ENCODE measurements around the gene UGT1A8. TPM values are rescaled to one million over a fixed set of nuclear protein-coding genes. Genes with fewer than 3 reads are reported as not detected.
"Not testable (repeated sequence)": the region's sequence is repeated elsewhere in the genome, so short reads cannot be mapped to it uniquely, and the experiment has no call there.

The UGT1A8 gene
- total RNA-seq: under 0.01 TPM in 2 replicates

DNA sequence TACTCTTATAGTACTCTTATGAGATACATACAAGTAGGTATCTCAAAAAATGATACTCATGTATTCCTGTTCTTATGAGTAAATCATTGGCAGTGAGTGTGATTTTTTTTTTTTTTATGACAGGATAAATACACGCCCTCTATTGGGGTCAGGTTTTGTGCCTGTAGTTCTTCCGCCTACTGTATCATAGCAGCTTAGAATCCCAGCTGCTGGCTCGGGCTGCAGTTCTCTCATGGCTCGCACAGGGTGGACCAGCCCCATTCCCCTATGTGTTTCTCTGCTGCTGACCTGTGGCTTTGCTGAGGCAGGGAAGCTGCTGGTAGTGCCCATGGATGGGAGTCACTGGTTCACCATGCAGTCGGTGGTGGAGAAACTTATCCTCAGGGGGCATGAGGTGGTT, at the start of gene UGT1A8:
Gene UGT1A8, plus strand, starts transcription at position 158 of the 400 bp plus-strand sequence. Its CDS starts 75 bp downstream, at position 233.
- FAIRE-seq: peak; percentile 47
- H3K4me3 ChIP-seq (ENCODE audit: low read depth, low read length); DNase-seq (ENCODE audit: low read depth): not testable (repeated sequence)

GRCh38 chr2:233571001-233571400, 46.4 kb upstream of the UGT1A8 start:
- Histone ChIP-seq H3K27me3 (ENCODE audit: control insufficient read depth, insufficient read depth, low read length) (no peaks in the 10 kb centered on the region), H3K4me3 (ENCODE audit: low read depth, low read length) (no peak overlapping the region), H3K36me3 (ENCODE audit: control insufficient read depth, insufficient read depth, low read length) (no peaks in the 10 kb centered on the region)
- FAIRE-seq (no peak), DNase-seq (ENCODE audit: low read depth) (no peak)
- TF ChIP-seq CTCF (IDR thresholded peaks at IDR 0.05; ENCODE audit: insufficient read depth, low read length, severe bottlenecking): no peak

More for the DNA sequence above, at the start of gene UGT1A8:
- H3K36me3 ChIP-seq (ENCODE audit: control insufficient read depth, insufficient read depth, low read length); H3K27me3 ChIP-seq (ENCODE audit: control insufficient read depth, insufficient read depth, low read length): not testable (repeated sequence)

GRCh38 chr2:233571462-233571861, 46.0 kb upstream of the UGT1A8 start:
- Histone ChIP-seq H3K4me3 (ENCODE audit: low read depth, low read length) (no peak overlapping the region), H3K36me3 (ENCODE audit: control insufficient read depth, insufficient read depth, low read length) (no peaks in the 10 kb centered on the region), H3K27me3 (ENCODE audit: control insufficient read depth, insufficient read depth, low read length) (no peaks in the 10 kb centered on the region)
- FAIRE-seq (no peak), DNase-seq (ENCODE audit: low read depth) (no peak)
- no peak for TF ChIP-seq CTCF (IDR thresholded peaks at IDR 0.05; ENCODE audit: insufficient read depth, low read length, severe bottlenecking)

- Histone ChIP-seq H3K36me3 (ENCODE audit: control insufficient read depth, insufficient read depth, low read length) (no peaks in the 10 kb centered on the region), H3K4me3 (ENCODE audit: low read depth, low read length) (no peak overlapping the region), H3K27me3 (ENCODE audit: control insufficient read depth, insufficient read depth, low read length) (no peaks in the 10 kb centered on the region)
- FAIRE-seq (no peak), DNase-seq (ENCODE audit: low read depth) (no peak)
- TF ChIP-seq CTCF (IDR thresholded peaks at IDR 0.05; ENCODE audit: insufficient read depth, low read length, severe bottlenecking): no peak
These were observed 45.0 kb upstream of the UGT1A8 start for GRCh38 chr2:233572468-233572867.

- H3K36me3 ChIP-seq (ENCODE audit: control insufficient read depth, insufficient read depth, low read length); FAIRE-seq; DNase-seq (ENCODE audit: low read depth); H3K4me3 ChIP-seq (ENCODE audit: low read depth, low read length); H3K27me3 ChIP-seq (ENCODE audit: control insufficient read depth, insufficient read depth, low read length): not testable (repeated sequence)
These were observed 40.1 kb upstream of the UGT1A8 start for GRCh38 chr2:233577341-233577740.

GRCh38 chr2:233583217-233583965, 34.0 kb upstream of the UGT1A8 start:
- not testable (repeated sequence) for DNase-seq (ENCODE audit: low read depth); H3K27me3 ChIP-seq (ENCODE audit: control insufficient read depth, insufficient read depth, low read length); FAIRE-seq; H3K4me3 ChIP-seq (ENCODE audit: low read depth, low read length); H3K36me3 ChIP-seq (ENCODE audit: control insufficient read depth, insufficient read depth, low read length)

DNA sequence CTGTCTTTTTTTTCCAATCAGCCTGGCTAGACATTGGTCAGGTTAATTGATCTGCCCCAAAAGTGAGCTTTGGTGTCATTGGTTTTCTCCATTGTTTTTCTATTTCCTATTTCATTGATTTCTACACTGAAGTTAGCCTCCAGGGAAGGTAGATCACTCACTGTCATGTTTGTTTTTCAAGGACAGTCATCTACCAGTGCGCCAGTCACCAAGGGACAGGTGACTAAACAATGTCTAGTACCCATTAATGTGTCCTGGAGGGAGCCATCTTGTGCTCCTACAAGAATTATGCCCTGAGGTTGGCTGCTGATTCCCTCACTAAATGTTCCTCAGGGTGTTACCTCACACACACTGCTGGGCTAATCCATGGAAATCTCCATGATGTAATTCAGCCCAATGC, 33.2 kb upstream of the UGT1A8 start:
- no peaks in the 10 kb centered on the region for H3K36me3 ChIP-seq (ENCODE audit: control insufficient read depth, insufficient read depth, low read length)
- H3K27me3 ChIP-seq (ENCODE audit: control insufficient read depth, insufficient read depth, low read length): no peaks in the 10 kb centered on the region
- TF ChIP-seq CTCF (IDR thresholded peaks at IDR 0.05; ENCODE audit: insufficient read depth, low read length, severe bottlenecking): no peak
- no peak for DNase-seq (ENCODE audit: low read depth)
- no peak overlapping the region for H3K4me3 ChIP-seq (ENCODE audit: low read depth, low read length)
- peak; percentile 32 for FAIRE-seq
